Sciatic nerve (tissue), 2 donors: ENCODE data around the gene CCNQ. TPM values are rescaled to one million over a fixed set of nuclear protein-coding genes. Genes with fewer than 3 reads are reported as not detected.

ENCODE experiments used
- ATAC-seq: fragments of 200-7000 bp; cut with Tn5 transposase; one replicate; pipeline ENCODE4 v1.9.1; 2020; ENCODE audit warnings: mild to moderate bottlenecking, moderate library complexity
- DNase-seq: peaks from one replicate; pipeline ENCODE4 v3.0.0-alpha.2; 2020; ENCODE audit warnings: low spot score
- intact Hi-C: fragments of 100-400 bp; cut with DNase I; formaldehyde crosslinking; loops from one replicate; pipeline ENCODE4 v1.14.2; 2022
- total RNA-seq: library from RNA; stranded (reverse); fragmentation: NEBNext Ultra II Directional; extraction: Animal tissue kit (Norgen Biotek cat#: 25700); gene quantifications from one replicate; pipeline ENCODE4 v1.2.1, GENCODE V29; 2021
- donor health status: DM: no; HTN: no; CAD: no.
- donor health status: DM: no; HTN: no; CAD: no.

The CCNQ gene
- total RNA-seq, 1 donor from 2014 or later = 11.9 TPM

GRCh38 chrX:153603131-153603656 lies 4.3 kb upstream of the CCNQ start:
- intact Hi-C loops = no loop called here
- DNase-seq (no peak), ATAC-seq (no peak)

DNA sequence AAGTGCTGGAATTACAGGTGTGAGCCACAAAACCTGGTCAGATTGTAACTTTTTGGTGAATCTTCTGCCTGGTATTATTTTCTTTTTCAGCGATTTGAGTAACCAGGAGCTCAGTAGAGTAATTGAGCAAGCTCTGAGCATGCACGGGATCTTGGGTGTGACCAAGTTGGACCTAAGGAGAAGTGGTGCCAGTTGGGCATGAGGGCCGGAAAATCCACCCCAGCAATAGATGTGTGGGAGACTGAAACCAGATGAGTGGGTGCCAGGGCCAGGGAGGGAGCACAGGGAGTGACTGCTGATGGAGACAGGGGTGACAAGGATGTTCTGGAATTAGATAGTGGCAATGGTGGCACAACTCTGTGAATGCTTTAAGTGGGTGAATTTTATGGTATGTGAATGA lies 3.7 kb upstream of the CCNQ start:
- ATAC-seq (no peak), DNase-seq (no peak)
- intact Hi-C loops = no loop called here

DNA sequence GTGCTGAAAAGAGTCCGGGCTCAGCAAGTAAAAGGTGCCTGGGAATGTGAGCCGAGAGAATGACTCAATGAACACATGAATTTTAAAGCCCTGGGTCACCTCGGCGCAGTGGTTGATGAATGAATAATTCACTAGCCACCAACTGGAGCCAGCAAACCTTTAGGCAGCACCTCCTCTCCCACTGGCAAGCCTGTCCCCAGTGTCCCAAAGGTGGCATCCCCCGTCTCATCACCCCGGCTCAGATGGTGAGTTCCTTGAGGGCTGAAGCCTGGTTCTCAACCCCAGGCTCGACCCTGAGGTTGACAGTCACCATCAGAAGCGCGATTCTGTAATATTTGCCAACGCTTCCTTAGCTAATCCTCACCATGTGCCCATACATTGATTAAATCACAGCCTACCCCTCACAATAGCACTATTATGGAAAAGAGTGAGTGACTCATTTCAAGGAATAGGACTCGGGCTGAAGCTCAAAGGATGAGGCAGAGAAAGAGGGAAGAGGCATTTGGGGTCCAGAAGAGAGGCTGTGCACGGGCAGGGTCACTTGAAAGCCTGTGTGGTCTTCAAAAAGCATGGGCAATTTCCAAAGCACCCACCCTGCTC lies 2.7 kb upstream of the CCNQ start:
- ATAC-seq (no peak), DNase-seq (no peak)
- intact Hi-C loops = no loop called here

DNA sequence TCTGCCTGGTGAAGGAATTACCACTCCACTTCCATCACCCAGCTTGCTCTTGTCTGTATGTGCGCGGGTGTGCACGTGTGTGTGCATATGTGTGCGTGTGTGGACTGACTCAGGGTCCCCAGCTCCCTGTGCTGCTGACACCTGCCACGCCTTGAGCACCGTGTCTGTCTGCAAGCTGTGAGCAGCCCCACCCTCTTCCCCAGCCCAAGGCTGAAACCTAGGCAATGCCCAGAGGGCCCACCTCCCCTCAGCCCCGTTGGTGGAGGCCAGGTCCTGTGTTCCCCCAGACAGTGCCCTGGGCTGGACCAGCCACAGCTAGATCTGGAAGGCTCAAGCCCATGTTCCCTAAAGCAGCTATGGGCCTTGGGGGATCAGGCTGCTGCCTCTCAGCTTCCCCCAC lies 2.0 kb upstream of the CCNQ start:
- intact Hi-C loops = no loop called here
- DNase-seq (no peak), ATAC-seq (no peak)

DNA sequence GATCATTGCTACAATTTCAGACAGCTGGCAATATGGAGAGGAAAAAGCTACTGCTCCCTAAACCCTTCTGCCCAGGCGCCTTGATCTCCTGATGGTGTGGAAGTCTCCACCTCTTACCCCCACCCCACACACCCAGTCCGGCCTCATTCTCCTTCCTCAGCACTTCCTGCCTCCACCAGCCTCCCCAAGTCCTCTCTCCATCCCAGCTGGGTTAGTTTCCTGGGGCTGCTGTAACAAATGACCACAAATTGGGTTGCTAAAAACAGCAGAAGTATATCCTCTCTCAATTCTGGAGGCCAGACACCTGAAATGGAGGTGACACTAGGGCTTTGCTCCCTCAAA lies 1.1 kb upstream of the CCNQ start:
- ATAC-seq = no peak
- intact Hi-C loops = no loop called here
- no peak for DNase-seq

DNA sequence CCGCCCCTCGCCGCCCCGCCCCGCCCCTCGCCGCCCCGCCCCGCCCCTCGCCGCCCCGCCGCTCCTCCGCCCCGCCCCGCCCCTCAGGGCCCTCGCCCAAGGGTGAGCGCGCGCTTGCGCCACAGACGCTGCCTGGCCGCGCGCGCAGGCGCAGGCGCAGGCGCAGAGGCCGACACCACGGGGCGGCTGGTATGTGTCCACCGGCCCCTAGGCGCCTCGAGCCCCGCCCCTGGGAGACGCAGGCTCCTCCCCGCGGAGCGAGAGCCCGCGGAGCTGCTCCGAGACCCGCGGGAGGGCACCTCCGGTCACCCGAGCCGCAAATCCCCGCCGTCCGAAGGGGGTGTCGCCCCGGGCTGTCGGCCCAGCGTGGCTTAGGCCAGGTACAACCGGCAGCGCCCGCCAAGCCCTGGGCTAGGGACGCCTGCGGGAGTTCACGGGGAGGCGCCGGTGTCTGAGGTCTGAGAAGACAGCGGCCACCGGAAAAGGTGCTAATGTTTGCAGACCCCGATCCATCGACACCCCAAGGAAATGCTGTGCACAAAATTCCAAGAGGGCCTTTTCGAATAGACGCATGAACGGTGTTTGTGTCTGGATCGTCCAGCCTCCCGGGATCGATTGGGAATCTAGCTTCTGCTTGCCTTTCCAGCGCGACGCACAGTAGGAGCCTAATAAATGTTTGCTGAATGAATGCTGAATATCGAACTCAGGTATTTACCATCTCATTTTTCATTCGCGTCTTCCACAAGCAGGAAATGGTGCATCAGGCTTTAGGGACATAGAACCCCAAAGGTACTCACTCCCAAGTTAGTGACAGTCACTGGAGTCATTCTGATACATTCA lies 473 bp upstream of the CCNQ start:
- ATAC-seq = peak; percentile 97
- intact Hi-C loops = no loop called here
- DNase-seq = peak; percentile 91

- intact Hi-C loops = no loop called here
- ATAC-seq = no peak
- DNase-seq = no peak
Observed at GRCh38 chrX:153596981-153597750, 1.8 kb downstream of the CCNQ start.

- DNase-seq (no peak), ATAC-seq (no peak)
- intact Hi-C loops = no loop called here
Observed at GRCh38 chrX:153595859-153596857, 2.8 kb downstream of the CCNQ start.

- no peak for DNase-seq
- intact Hi-C loops = no loop called here
- no peak for ATAC-seq
Observed at GRCh38 chrX:153595387-153595786, 3.6 kb downstream of the CCNQ start.

DNA sequence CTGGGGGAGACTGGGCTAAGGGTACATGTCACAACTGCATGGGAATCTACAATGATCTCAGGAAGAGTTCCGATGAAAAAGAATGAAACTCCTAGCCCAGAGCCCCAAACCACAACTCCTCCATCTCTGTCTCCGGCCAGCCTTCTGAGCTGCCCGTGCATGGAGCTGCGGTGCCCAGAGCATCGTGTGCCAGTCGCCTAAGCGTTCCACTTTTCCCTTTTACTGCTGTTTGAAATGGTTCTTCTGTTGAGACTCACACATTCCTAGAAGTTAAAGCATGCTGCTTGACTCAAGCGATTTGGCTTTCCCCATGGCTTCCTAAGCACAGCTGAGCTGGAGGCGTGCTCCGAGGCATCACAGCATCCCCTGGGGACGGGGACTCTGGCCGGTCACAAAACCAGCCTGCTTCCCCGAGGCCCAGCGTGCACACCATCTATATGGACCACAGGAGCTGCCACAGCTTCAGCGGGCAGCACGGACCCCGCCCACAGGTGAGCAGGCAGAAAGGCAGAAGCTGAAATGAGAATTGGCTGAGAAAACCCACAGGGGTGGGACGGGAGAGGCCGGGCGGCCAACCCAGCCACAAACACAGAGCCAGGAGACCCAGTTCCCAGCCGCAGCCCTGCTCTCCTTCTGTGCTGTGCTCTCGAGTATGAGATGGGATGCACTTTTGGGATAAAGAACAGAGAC lies 5.0 kb downstream of the CCNQ start:
- DNase-seq (no peak), ATAC-seq (no peak)
- intact Hi-C loops = no loop called here

DNA sequence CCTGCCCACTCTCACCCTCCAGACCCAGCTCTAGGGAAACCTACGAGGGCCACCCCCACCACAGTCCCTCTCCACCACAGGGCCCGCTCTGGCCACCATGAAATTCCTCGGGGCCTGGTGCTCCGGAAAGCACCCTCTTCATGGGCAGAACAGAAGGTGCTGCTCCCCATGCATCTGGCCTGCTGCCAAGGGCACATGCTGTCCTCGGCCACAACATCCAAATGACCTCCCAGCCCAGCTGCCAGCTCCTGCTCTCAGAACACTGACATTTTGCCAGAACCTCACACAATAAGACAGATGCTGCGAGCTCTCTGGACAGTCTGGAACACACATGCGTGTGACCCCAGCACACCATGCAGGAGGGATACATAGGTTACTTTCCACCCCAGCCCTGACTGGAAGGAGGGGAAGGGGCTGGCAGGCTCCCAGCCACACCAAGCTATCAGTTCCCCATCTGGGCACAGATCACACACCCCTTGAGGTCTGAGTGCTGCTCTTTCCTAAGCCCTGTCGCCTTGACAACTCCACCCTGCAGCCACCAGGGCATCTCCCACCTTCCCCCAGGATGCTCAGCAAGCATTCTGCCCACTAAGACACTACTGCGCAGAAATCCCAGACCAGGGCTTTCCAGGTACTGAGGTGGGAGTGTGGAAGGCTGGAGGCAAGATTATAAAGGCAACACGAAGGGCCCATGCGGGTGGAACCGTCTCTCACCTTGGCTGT lies 5.8 kb downstream of the CCNQ start:
- ATAC-seq = no peak
- intact Hi-C loops = no loop called here
- no peak for DNase-seq

- no peak for ATAC-seq
- DNase-seq = no peak
- intact Hi-C loops = no loop called here
Observed at GRCh38 chrX:153592091-153592833, 6.7 kb downstream of the CCNQ start.

GRCh38 chrX:153590961-153591956 lies 7.7 kb downstream of the CCNQ start:
- no peak for DNase-seq
- intact Hi-C loops = no loop called here
- ATAC-seq = no peak

DNA sequence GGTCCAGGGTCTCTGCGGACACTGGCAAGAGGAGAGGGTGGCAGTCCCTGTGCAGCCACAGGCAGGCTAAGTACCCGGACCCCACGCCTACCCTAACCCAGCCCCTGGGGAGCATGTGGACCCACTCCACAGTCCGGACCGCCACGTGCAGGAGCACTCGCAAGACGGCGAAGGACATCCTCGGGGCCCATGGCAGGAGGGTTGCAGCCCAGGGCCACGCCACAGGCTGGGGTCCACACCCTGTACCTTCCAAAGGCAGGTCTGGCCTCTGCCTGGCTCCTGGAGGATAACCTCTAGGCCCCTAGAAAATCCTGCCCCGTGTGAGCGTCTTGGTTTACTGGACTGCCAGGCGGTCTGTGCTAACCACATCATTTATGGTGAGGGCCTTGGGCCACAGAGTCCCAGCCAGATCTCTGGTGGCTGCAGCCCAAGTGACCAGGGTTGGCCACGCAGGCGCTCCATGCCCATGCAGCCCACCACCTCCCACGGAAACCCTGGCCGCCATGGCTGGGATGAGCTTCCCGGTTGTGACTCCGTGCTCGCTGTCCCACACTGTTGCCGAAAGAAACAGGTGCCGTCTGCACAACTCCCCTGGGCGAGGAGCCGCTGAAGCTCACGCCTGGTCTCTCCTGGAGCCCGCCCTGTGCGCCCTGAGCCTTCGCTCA lies 10.0 kb downstream of the CCNQ start:
- intact Hi-C loops = no loop called here
- ATAC-seq = no peak

GRCh38 chrX:153588021-153588781 lies 10.7 kb downstream of the CCNQ start:
- ATAC-seq (no peak), DNase-seq (no peak)
- intact Hi-C loops = no loop called here

More for the DNA sequence above, 10.0 kb downstream of the CCNQ start:
- no peak for DNase-seq
